H9 (cell line): ENCODE results near the gene SPCS2. TPM values are rescaled to one million over a fixed set of nuclear protein-coding genes. Genes with fewer than 3 reads are reported as not detected.

Experiments used
- DNase-seq: peaks from one replicate; pipeline ENCODE4 v3.0.0-alpha.2; 2017
- H2AFZ ChIP-seq: one replicate; pipeline ENCODE4 v1.6.1; 2013; ENCODE audit warnings: mild to moderate bottlenecking, low read length, control low read depth, moderate library complexity
- H2AK5ac ChIP-seq: 2 replicates; pipeline ENCODE4 v1.6.1; 2013; ENCODE audit warnings: low read length, control low read depth, mixed read lengths; ENCODE audit not compliant: insufficient read length
- H2BK120ac ChIP-seq: one replicate; pipeline ENCODE4 v1.6.1; 2013; ENCODE audit warnings: low read depth, mild to moderate bottlenecking, low read length, control low read depth, inconsistent platforms; ENCODE audit not compliant: poor library complexity, severe bottlenecking
- H2BK12ac ChIP-seq: 2 replicates; pipeline ENCODE4 v1.6.1; 2013; ENCODE audit warnings: low read length, control low read depth, mixed read lengths, low read depth; ENCODE audit not compliant: insufficient read length
- H2BK15ac ChIP-seq: 2 replicates; pipeline ENCODE4 v1.6.1; 2013; ENCODE audit warnings: low read depth, low read length, control low read depth
- H2BK20ac ChIP-seq: one replicate; pipeline ENCODE4 v1.6.1; 2013; ENCODE audit warnings: low read depth, mild to moderate bottlenecking, low read length, control low read depth, inconsistent platforms; ENCODE audit not compliant: poor library complexity, severe bottlenecking
- H2BK5ac ChIP-seq: 2 replicates; pipeline ENCODE4 v1.6.1; 2013; ENCODE audit warnings: low read length, control low read depth, mixed read lengths; ENCODE audit not compliant: insufficient read length
- H3K14ac ChIP-seq: 2 replicates; pipeline ENCODE4 v1.6.1; 2013; ENCODE audit warnings: low read length, control low read depth; ENCODE audit not compliant: insufficient read depth
- H3K18ac ChIP-seq: 2 replicates; pipeline ENCODE4 v1.6.1; 2013; ENCODE audit warnings: low read depth, mild to moderate bottlenecking, mixed read lengths, low read length, control low read depth; ENCODE audit not compliant: insufficient read length
- H3K23ac ChIP-seq: 2 replicates; pipeline ENCODE4 v1.6.1; 2013; ENCODE audit warnings: low read length, control low read depth, mixed read lengths, low read depth; ENCODE audit not compliant: insufficient read length
- H3K23me2 ChIP-seq: 2 replicates; pipeline ENCODE4 v1.6.1; 2013; ENCODE audit warnings: low read depth, mild to moderate bottlenecking, mixed read lengths, low read length, control low read depth; ENCODE audit not compliant: insufficient read length, poor library complexity, severe bottlenecking
- H3K27ac ChIP-seq: 2 replicates; pipeline ENCODE4 v1.5.1; 2013; ENCODE audit warnings: low read length, control low read depth, mixed read lengths, low read depth; ENCODE audit not compliant: insufficient read length
- H3K27me3 ChIP-seq: 2 replicates; pipeline ENCODE4 v1.6.1; 2013; ENCODE audit warnings: low read length, control low read depth, inconsistent platforms; ENCODE audit not compliant: insufficient read depth
- H3K4ac ChIP-seq: 2 replicates; pipeline ENCODE4 v1.6.1; 2013; ENCODE audit warnings: low read depth, mild to moderate bottlenecking, control low read depth, inconsistent platforms, low read length, moderate library complexity
- H3K4me1 ChIP-seq: 2 replicates; pipeline ENCODE4 v1.6.1; 2013; ENCODE audit warnings: low read length, control low read depth, inconsistent platforms; ENCODE audit not compliant: insufficient read depth
- H3K4me2 ChIP-seq: 2 replicates; pipeline ENCODE4 v1.6.1; 2013; ENCODE audit warnings: low read length, control low read depth, mixed read lengths; ENCODE audit not compliant: insufficient read length, insufficient read depth
- H3K56ac ChIP-seq: 2 replicates; pipeline ENCODE4 v1.6.1; 2013; ENCODE audit warnings: low read depth, mild to moderate bottlenecking, mixed read lengths, low read length, control low read depth; ENCODE audit not compliant: insufficient read length
- H3K79me1 ChIP-seq: 2 replicates; pipeline ENCODE4 v1.6.1; 2013; ENCODE audit warnings: low read depth, mild to moderate bottlenecking, moderate library complexity, low read length, control low read depth, inconsistent platforms; ENCODE audit not compliant: insufficient read depth, poor library complexity, severe bottlenecking
- H3K79me2 ChIP-seq: 2 replicates; pipeline ENCODE4 v1.6.1; 2013; ENCODE audit warnings: low read length, control low read depth, inconsistent platforms; ENCODE audit not compliant: insufficient read depth
- H3K9ac ChIP-seq: 2 replicates; pipeline ENCODE4 v1.6.1; 2013; ENCODE audit warnings: low read length, control low read depth, mixed read lengths; ENCODE audit not compliant: insufficient read length; ENCODE audit errors: extremely low read depth
- H3K9me3 ChIP-seq: one replicate; pipeline ENCODE4 v1.6.1; 2013; ENCODE audit warnings: low read depth, low read length, inconsistent platforms; ENCODE audit not compliant: control insufficient read depth
- H3T11ph ChIP-seq: one replicate; pipeline ENCODE4 v1.6.1; 2013; ENCODE audit warnings: mild to moderate bottlenecking, low read length, control low read depth, inconsistent platforms
- H4K20me1 ChIP-seq: one replicate; pipeline ENCODE4 v1.6.1; 2013; ENCODE audit not compliant: control insufficient read depth, insufficient read length, insufficient read depth
- H4K5ac ChIP-seq: 2 replicates; pipeline ENCODE4 v1.6.1; 2013; ENCODE audit warnings: low read depth, mild to moderate bottlenecking, mixed read lengths, low read length, control low read depth; ENCODE audit not compliant: insufficient read length
- H4K8ac ChIP-seq: replicated peaks from 2 replicates; pipeline ENCODE4 v1.6.1; 2013; ENCODE audit warnings: low read length, control low read depth, mixed read lengths, low read depth; ENCODE audit not compliant: insufficient read length
- H4K91ac ChIP-seq: 2 replicates; pipeline ENCODE4 v1.6.1; 2013; ENCODE audit warnings: low read depth, mild to moderate bottlenecking, moderate library complexity, mixed read lengths, low read length, control low read depth; ENCODE audit not compliant: insufficient read length
- H3K27ac Mint-ChIP-seq, 3 experiments: 2 replicates in 2 of 3; 3 replicates in 1 of 3; pipeline ENCODE4 v1.8.0; 2020 to 2021; ENCODE audit warnings: mixed read lengths in 3 of 3, mild to moderate bottlenecking in 1 of 3, moderate library complexity in 1 of 3
- H3K27me3 Mint-ChIP-seq: 2 replicates; pipeline ENCODE4 v1.8.0; 2021; ENCODE audit warnings: low read depth, mild to moderate bottlenecking, moderate library complexity, mixed read lengths
- H3K36me3 Mint-ChIP-seq, 3 experiments: 2 replicates in 2 of 3; 3 replicates in 1 of 3; pipeline ENCODE4 v1.8.0; 2020 to 2021; ENCODE audit warnings: low read depth in 3 of 3, mixed read lengths in 3 of 3; ENCODE audit not compliant: insufficient read depth in 1 of 3
- H3K4me1 Mint-ChIP-seq, 2 experiments: 2 replicates each; pipeline ENCODE4 v1.8.0; 2020; ENCODE audit warnings: mixed read lengths in 2 of 2
- H3K4me3 Mint-ChIP-seq, 2 experiments: 2 replicates in 1 of 2; 3 replicates in 1 of 2; pipeline ENCODE4 v1.8.0; 2020 to 2021; ENCODE audit warnings: mild to moderate bottlenecking in 2 of 2, mixed read lengths in 2 of 2, moderate library complexity in 1 of 2
- H3K9me3 Mint-ChIP-seq, 2 experiments: 2 replicates in 1 of 2; 3 replicates in 1 of 2; pipeline ENCODE4 v1.8.0; 2020; ENCODE audit warnings: mild to moderate bottlenecking in 2 of 2, mixed read lengths in 2 of 2, moderate library complexity in 1 of 2
- WGBS: extraction: QIAGEN DNeasy Blood & Tissue Kit; methylation state at CpG from one replicate; pipeline ENCODE4 v1.1.7; 2013; ENCODE audit warnings: missing lambda C conversion rate, low lambda C conversion rate, mixed read lengths; ENCODE audit not compliant: insufficient read length; ENCODE audit errors: extremely low coverage; 5-methylcytosine and 5-hydroxymethylcytosine counted together
- total RNA-seq: library from RNA; stranded (reverse); gene quantifications from 2 replicates; pipeline ENCODE4 v1.2.1, GENCODE V29; 2021
- TF ChIP-seq, protein P1 (sequence below): fragments of 200-600 bp; sonication (generic); conservative IDR thresholded peaks from 3 replicates; pipeline ENCODE4 v1.8.0; 2021; ENCODE audit warnings: antibody characterized with exemption, mild to moderate bottlenecking

The SPCS2 gene
- total RNA-seq, 1 experiment from 2014 or later = 144 TPM

DNA sequence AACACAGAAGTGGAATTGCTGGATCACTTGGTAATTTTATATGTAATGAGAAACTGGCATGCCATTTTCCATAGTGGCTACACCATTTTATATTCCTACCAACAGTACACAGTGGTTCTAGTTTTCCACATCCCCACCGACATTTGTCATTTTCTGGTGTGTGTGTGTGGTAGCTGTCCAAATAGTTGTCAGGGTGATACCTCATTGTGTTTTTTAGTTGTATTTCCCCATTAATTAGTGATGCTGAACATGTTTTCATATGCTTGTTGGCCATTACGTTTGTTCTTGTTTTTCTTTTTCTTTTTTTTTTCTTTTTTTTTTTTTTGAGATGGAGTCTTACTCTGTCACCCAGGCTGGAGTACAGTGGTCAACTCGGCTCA is 51.9 kb downstream of the SPCS2 start:
- Histone ChIP-seq H2BK20ac (no peak overlapping the region), H2BK5ac (no peak overlapping the region), H3K4me2 (no peak overlapping the region), H3K56ac (no peak overlapping the region), H3K27me3 (no peaks in the 10 kb centered on the region), H3K27ac (no peak overlapping the region), H4K8ac (no peak overlapping the region), H3K4ac (no peak overlapping the region), H2BK15ac (no peak overlapping the region), H3K23ac (no peak overlapping the region), H2AK5ac (no peak overlapping the region), H3K14ac (no peak overlapping the region), H4K5ac (no peak overlapping the region), H4K91ac (no peak overlapping the region), H3K4me1 (no peaks in the 10 kb centered on the region), H3K9me3 (no peaks in the 10 kb centered on the region), H3K23me2 (no peaks in the 10 kb centered on the region), H2BK120ac (no peak overlapping the region), H2AFZ (no peak overlapping the region), H3K79me2 (no peaks in the 10 kb centered on the region), H3K18ac (no peak overlapping the region), H2BK12ac (no peak overlapping the region), H3T11ph (no peak overlapping the region), H3K9ac (no peak overlapping the region), H4K20me1 (no peaks in the 10 kb centered on the region), H3K79me1 (no peaks in the 10 kb centered on the region)
- WGBS = no CpG with 5 or more reads among the region's 3 CpGs
- TF ChIP-seq, protein P1, sequence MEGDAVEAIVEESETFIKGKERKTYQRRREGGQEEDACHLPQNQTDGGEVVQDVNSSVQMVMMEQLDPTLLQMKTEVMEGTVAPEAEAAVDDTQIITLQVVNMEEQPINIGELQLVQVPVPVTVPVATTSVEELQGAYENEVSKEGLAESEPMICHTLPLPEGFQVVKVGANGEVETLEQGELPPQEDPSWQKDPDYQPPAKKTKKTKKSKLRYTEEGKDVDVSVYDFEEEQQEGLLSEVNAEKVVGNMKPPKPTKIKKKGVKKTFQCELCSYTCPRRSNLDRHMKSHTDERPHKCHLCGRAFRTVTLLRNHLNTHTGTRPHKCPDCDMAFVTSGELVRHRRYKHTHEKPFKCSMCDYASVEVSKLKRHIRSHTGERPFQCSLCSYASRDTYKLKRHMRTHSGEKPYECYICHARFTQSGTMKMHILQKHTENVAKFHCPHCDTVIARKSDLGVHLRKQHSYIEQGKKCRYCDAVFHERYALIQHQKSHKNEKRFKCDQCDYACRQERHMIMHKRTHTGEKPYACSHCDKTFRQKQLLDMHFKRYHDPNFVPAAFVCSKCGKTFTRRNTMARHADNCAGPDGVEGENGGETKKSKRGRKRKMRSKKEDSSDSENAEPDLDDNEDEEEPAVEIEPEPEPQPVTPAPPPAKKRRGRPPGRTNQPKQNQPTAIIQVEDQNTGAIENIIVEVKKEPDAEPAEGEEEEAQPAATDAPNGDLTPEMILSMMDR = no peak
- H3K27ac Mint-ChIP-seq = no peak overlapping the region
- no peak for DNase-seq
- no peaks in the 10 kb centered on the region for H3K27me3 Mint-ChIP-seq
- H3K36me3 Mint-ChIP-seq = peaks cover 7 to 30% (median 18%) of the 10 kb centered on the region in 3 experiments; a peak in 6 of 7 replicates
- H3K9me3 Mint-ChIP-seq = no peaks in the 10 kb centered on the region
- no peak overlapping the region for H3K4me3 Mint-ChIP-seq
- H3K4me1 Mint-ChIP-seq = no peaks in the 10 kb centered on the region
